T-helper 2 cell treated with Interferon-gamma antibody and Interleukin-4, amounts not matched to agents 5 μg/mL and 100 μg/mL, for 36 hours (primary cell): ENCODE data around the gene PPFIA2.

Experiments
- DNase-seq: peaks from one replicate; pipeline ENCODE4 v3.0.0; 2021; ENCODE audit warnings: low spot score
- H3K27ac Mint-ChIP-seq: one replicate; pipeline ENCODE4 v1.8.0; 2021; ENCODE audit warnings: mild to moderate bottlenecking, mixed read lengths
- H3K27me3 Mint-ChIP-seq: one replicate; pipeline ENCODE4 v1.8.0; 2021; ENCODE audit warnings: low read depth, mixed read lengths
- H3K36me3 Mint-ChIP-seq: one replicate; pipeline ENCODE4 v1.8.0; 2021; ENCODE audit warnings: low read depth, mixed read lengths
- H3K4me1 Mint-ChIP-seq: one replicate; pipeline ENCODE4 v1.8.0; 2021; ENCODE audit warnings: low read depth, mixed read lengths
- H3K4me3 Mint-ChIP-seq: one replicate; pipeline ENCODE4 v1.8.0; 2022; ENCODE audit warnings: mild to moderate bottlenecking, moderate library complexity, mixed read lengths
- H3K9me3 Mint-ChIP-seq: one replicate; pipeline ENCODE4 v1.8.0; 2021; ENCODE audit warnings: mixed read lengths

PPFIA2 gene

DNA sequence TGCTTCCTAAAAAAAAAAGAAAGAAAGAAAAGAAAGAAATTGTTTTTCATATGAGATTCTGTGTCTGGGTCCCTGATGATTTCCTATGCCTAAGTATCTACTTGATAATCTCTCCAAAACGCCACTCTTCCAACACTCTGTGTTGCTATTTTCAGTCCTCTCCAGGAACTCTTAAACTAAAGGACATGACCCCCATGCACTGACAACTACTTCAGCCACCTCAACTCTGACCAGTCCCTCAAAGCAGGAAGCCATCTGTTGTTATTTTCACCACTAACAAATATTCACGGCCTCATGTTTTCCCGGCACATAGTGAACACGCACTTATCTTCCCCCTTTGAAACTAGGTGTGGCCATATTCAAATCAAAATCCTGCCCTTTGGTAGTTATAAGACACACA is 259.3 kb downstream of the PPFIA2 start:
- H3K36me3 Mint-ChIP-seq: no peaks in the 10 kb centered on the region
- H3K27ac Mint-ChIP-seq: no peak overlapping the region
- H3K9me3 Mint-ChIP-seq: no peaks in the 10 kb centered on the region
- no peak for DNase-seq
- no peak overlapping the region for H3K4me3 Mint-ChIP-seq
- H3K27me3 Mint-ChIP-seq: no peaks in the 10 kb centered on the region
- no peaks in the 10 kb centered on the region for H3K4me1 Mint-ChIP-seq

DNA sequence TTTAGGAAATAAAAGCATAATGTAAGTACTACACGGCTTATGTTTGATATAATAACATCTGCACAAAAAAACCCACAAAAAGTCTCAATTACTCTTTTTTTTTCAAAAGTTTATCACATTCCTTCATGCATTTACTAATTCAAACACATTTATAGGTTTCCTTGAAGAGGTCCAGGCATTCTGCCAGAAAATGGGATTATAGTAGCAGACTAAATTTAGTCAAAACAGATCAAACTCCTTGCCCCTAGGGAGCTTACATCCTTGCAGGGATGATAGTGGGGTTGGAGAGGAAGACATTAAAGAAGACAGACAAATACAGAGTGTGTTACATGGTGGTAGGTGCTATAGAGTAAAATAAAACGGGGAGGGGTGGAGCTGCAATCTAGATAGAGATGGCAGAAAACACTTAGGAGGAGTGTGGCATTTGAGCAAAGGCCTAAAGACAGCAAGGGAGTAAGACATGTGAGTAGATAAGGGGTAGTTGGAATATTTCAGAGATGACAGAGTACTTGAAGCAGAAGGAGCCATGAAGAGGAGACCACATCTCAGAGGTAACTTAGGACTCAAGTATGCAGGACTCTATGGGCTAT is 266.9 kb downstream of the PPFIA2 start:
- Mint-ChIP-seq H3K27me3 (no peaks in the 10 kb centered on the region), H3K4me3 (no peak overlapping the region), H3K27ac (no peak overlapping the region), H3K9me3 (no peaks in the 10 kb centered on the region), H3K4me1 (no peaks in the 10 kb centered on the region), H3K36me3 (no peaks in the 10 kb centered on the region)
- no peak for DNase-seq

DNA sequence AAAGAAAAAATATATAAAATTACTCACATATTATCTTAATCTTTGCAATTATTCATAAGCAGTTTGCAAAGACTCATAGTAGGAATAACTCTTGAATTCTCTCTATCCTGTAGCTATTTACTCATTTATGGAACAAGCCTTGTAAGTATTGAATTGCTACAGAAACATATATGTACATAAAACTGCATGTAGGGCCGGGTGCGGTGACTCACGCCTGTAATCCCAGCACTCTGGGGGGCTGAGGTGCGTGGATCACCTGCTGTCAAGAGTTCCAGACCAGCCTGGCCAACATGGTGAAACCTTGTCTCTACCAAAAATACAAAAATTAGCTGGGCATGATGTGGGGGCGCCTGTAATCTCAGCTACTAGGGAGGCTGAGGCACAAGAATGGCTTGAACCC is 286.2 kb downstream of the PPFIA2 start:
- H3K36me3 Mint-ChIP-seq: no peaks in the 10 kb centered on the region
- no peaks in the 10 kb centered on the region for H3K9me3 Mint-ChIP-seq
- H3K27ac Mint-ChIP-seq: no peak overlapping the region
- no peaks in the 10 kb centered on the region for H3K27me3 Mint-ChIP-seq
- H3K4me3 Mint-ChIP-seq: no peak overlapping the region
- DNase-seq: no peak
- H3K4me1 Mint-ChIP-seq: no peaks in the 10 kb centered on the region

DNA sequence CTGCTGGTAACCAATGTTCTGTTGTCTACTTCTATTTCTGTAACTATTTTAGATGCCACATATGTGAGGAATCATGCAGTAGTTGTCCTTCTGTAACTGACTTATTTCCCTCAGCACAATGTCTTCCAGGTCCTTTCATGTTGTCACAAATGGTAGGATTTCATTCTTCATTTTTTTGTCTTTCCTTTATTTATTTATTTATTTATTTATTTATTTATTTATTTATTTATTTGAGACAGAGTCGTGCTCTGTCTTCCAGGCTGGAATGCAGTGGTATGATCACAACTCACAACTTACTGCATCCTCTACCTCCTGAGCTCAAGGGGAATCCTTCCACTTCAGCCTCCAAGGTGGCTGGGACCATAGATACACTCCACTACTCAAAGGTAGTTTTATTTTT is 288.2 kb downstream of the PPFIA2 start:
- Mint-ChIP-seq H3K4me1 (no peaks in the 10 kb centered on the region), H3K36me3 (no peaks in the 10 kb centered on the region), H3K27ac (no peak overlapping the region), H3K4me3 (no peak overlapping the region), H3K9me3 (no peaks in the 10 kb centered on the region), H3K27me3 (no peaks in the 10 kb centered on the region)
- no peak for DNase-seq

DNA sequence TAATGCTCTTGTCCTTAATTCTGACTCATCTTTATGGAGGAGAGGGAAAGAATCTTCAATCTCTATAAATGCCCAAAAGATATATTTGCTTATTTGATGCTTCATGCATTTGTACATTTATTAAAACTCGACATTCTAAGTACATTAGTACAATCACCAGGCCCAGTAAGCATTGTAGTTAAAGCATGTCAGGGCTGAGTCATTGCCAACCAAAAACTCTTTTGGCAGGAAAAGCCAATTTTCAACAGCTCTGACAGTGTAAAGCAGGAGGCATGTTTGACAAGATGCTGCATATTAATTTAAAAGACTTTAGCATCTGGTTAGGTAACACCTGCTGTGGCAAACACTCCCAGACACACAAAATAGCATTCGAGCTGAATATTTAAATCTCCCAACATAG is 290.9 kb downstream of the PPFIA2 start:
- no peak for DNase-seq
- no peaks in the 10 kb centered on the region for H3K27me3 Mint-ChIP-seq
- H3K9me3 Mint-ChIP-seq: no peaks in the 10 kb centered on the region
- H3K4me3 Mint-ChIP-seq: no peak overlapping the region
- H3K36me3 Mint-ChIP-seq: no peaks in the 10 kb centered on the region
- no peak overlapping the region for H3K27ac Mint-ChIP-seq
- H3K4me1 Mint-ChIP-seq: no peaks in the 10 kb centered on the region

DNA sequence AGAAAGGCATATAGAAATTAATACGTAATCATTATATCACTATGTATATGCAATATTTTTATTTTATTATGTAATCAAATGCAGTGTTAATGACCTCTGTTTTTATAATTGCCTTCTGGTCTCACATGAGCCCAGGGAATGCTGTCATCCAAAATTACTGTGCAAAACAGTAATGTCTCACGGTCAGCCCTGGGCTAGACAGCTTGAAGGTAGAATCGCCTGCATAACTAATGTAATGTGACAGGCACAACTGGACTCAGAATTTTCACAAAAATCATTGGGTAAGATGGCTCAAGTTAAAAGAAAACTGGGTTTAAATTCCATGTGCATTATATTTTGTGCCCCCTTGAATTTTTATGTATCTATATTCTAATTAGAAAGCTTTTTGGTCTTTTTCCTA is 293.3 kb downstream of the PPFIA2 start:
- Mint-ChIP-seq H3K4me1 (no peaks in the 10 kb centered on the region), H3K27ac (no peak overlapping the region), H3K36me3 (no peaks in the 10 kb centered on the region), H3K27me3 (no peaks in the 10 kb centered on the region), H3K4me3 (no peak overlapping the region), H3K9me3 (no peaks in the 10 kb centered on the region)
- no peak for DNase-seq

DNA sequence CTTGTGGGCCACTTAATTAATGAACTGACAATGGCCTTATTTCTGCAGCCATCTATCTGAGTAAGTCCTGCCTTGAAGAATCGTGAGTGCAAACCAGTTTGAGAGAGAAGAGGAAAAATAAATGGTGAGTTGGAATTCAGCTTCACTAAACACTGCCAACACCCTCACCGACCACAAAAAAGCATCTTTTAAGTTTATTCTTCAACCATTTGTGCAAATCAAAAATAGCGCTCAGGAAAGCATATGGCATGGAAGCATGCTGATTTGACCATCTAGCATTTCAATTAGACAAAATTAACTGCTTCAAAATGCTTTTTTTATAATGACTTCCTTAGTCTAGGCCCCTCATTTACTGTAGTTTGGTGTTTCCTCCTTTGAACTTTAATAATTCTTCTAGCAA is 294.0 kb downstream of the PPFIA2 start:
- DNase-seq: no peak
- no peak overlapping the region for H3K27ac Mint-ChIP-seq
- no peaks in the 10 kb centered on the region for H3K9me3 Mint-ChIP-seq
- H3K4me1 Mint-ChIP-seq: no peaks in the 10 kb centered on the region
- no peaks in the 10 kb centered on the region for H3K36me3 Mint-ChIP-seq
- H3K27me3 Mint-ChIP-seq: no peaks in the 10 kb centered on the region
- H3K4me3 Mint-ChIP-seq: no peak overlapping the region

DNA sequence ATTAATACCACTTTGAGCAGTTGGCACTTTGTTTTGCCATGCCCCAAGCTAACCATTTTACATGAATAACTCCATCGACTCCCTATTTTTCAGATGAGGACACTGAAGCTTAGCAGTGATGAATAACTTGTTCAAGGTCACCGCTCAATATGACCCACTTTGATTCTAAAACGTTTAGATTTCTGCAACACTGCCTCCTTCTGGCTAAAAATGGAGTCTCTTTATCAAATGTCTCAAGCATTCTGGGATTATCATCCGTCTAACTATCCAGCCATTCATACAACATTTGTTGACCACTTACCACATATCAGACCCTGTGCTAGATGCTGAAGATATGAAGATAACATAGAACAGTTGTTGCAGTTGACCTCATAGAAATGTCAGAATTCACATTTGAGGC is 298.0 kb downstream of the PPFIA2 start:
- Mint-ChIP-seq H3K9me3 (no peaks in the 10 kb centered on the region), H3K27me3 (no peaks in the 10 kb centered on the region), H3K4me1 (no peaks in the 10 kb centered on the region), H3K36me3 (no peaks in the 10 kb centered on the region), H3K27ac (no peak overlapping the region), H3K4me3 (no peak overlapping the region)
- DNase-seq: no peak

DNA sequence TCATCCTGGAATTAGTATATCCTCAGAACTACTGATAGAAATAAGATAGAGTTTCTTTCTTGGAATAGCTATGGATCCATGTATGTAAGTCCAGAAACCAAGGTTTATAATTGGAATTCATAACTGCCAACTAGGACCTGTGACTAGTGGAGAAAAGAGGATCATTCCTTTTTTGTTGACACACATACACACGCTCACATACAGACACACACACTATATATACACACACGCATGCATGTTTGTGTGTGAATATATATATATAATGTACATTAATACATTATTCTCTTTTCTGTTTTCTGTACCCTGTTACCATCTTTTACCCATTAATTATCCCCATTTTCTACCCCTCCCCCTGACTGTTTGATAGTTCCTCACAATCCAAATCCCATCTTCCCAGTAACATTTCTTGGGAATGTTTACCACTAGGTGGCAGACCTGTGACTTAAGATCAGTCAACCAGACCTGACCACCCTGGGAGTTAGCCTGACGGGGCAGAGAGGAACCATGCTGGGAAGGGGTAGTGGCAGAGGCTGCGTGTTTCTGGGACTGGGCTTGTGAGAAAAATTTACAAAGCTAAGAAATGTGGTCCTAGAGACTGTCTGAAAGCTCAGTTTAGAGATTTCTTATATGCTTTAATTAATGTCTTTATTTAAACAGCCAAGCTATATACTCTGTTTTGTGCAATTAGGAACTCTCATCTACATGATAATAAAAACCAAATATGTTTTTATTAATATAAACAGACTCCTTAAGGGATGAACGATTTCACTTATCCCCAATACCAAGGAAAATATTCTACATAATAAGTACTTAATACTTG is 308.0 kb downstream of the PPFIA2 start:
- Mint-ChIP-seq H3K27me3 (no peaks in the 10 kb centered on the region), H3K27ac (no peak overlapping the region), H3K9me3 (no peaks in the 10 kb centered on the region), H3K36me3 (no peaks in the 10 kb centered on the region), H3K4me1 (no peaks in the 10 kb centered on the region), H3K4me3 (no peak overlapping the region)
- no peak for DNase-seq

DNA sequence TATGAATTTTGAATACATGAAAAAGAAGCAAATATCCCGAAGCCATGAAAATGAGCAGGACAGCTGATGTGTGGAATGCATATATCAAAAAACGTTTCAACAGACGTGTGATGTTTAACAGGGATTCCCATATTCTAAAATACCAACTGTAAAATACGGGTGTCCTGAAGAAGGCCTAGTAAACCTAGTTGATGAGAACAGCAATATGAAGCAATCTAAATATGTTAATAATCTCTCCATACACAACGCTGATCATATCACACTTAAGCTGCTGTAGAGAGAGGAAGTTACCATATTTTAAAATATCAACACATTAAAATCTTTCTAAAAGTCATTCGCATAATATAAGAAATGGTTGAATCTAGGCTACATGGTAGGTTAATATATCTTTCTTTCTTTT is 317.5 kb downstream of the PPFIA2 start:
- no peaks in the 10 kb centered on the region for H3K9me3 Mint-ChIP-seq
- no peak for DNase-seq
- H3K36me3 Mint-ChIP-seq: no peaks in the 10 kb centered on the region
- H3K27me3 Mint-ChIP-seq: no peaks in the 10 kb centered on the region
- H3K4me3 Mint-ChIP-seq: no peak overlapping the region
- H3K27ac Mint-ChIP-seq: no peak overlapping the region
- H3K4me1 Mint-ChIP-seq: no peaks in the 10 kb centered on the region

DNA sequence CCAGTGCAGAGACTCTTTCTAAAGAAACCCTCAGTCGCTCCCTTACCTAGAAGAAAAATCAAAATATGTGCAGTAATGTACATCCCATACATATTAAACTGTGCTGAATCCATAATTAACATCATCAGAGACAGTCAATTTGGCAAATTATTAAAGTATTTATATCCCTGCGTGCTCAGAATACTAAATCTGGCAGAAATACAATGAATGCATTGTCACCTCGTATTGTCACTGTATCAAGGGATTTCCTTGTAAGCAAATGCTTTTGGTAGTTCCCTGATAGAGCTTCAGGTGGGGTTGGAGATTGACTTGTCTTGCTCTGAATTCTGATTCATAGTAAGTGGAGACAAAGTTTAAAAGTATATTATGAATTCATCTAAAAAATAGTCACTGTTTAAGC is 319.1 kb downstream of the PPFIA2 start:
- H3K36me3 Mint-ChIP-seq: no peaks in the 10 kb centered on the region
- H3K27me3 Mint-ChIP-seq: no peaks in the 10 kb centered on the region
- no peaks in the 10 kb centered on the region for H3K4me1 Mint-ChIP-seq
- no peak overlapping the region for H3K4me3 Mint-ChIP-seq
- H3K27ac Mint-ChIP-seq: no peak overlapping the region
- no peaks in the 10 kb centered on the region for H3K9me3 Mint-ChIP-seq
- DNase-seq: no peak

DNA sequence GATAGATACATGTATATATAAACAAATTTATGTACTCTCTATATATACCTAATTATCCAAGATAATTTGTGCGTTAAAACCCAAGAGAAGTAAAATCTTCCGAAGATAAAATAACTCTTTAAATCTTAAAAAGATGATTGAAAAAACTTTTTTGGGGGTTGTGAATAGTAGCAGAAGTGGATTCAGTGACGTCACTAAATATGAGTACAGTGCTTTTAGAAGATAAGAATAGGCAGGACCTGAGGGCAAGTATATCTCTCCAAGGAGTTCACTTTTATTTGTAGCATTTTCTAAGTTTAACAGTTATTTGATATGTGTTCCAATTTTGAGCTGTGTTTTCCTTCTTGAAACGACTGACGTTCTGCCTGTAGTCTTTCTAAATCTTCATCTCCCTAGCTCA is 319.8 kb downstream of the PPFIA2 start:
- Mint-ChIP-seq H3K27ac (no peak overlapping the region), H3K4me3 (no peak overlapping the region), H3K9me3 (no peaks in the 10 kb centered on the region), H3K27me3 (no peaks in the 10 kb centered on the region), H3K4me1 (no peaks in the 10 kb centered on the region), H3K36me3 (no peaks in the 10 kb centered on the region)
- DNase-seq: no peak

DNA sequence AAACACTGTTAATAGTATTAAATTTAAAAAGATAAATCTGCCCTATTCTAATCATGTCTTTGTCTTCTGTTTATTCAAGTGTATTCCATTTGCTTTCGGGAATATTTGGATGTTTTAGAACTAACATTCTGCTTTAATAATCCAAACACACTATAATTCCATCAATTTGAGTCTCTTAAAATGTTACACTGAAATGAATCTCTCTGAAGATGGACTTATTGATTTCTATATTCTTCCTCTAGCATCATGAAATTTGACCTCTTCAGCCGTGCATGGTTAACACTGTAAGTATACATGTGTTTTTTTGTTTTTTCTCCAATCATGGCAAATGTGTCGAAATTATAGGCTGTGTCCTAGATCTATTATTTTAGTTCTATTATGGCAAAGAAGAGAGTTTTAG is 342.1 kb downstream of the PPFIA2 start:
- DNase-seq: no peak
- Mint-ChIP-seq H3K27me3 (no peaks in the 10 kb centered on the region), H3K9me3 (peaks cover 7% of the 10 kb centered on the region), H3K27ac (no peak overlapping the region), H3K4me3 (no peak overlapping the region), H3K36me3 (no peaks in the 10 kb centered on the region), H3K4me1 (no peaks in the 10 kb centered on the region)

DNA sequence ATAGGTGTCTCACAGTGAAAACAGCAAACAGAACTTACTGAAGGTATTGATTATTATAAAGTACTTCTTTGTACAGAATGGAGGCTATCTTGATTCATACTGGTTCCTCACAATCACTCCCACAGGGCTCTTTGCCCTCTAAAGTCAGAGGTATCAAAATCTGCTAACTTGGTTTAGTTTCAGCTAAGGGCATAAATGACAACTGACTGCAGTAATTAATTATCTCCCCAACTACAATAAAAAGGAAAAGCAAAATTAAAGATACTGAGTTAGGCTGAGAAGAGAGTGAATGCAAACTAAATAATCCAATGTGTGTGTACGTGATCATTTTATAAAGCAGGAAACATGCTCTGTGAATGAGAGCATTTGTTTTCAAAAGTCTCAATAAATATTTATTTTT is 342.6 kb downstream of the PPFIA2 start:
- Mint-ChIP-seq H3K36me3 (no peaks in the 10 kb centered on the region), H3K27ac (no peak overlapping the region), H3K9me3 (peaks cover 7% of the 10 kb centered on the region), H3K27me3 (no peaks in the 10 kb centered on the region), H3K4me3 (no peak overlapping the region), H3K4me1 (no peaks in the 10 kb centered on the region)
- no peak for DNase-seq

DNA sequence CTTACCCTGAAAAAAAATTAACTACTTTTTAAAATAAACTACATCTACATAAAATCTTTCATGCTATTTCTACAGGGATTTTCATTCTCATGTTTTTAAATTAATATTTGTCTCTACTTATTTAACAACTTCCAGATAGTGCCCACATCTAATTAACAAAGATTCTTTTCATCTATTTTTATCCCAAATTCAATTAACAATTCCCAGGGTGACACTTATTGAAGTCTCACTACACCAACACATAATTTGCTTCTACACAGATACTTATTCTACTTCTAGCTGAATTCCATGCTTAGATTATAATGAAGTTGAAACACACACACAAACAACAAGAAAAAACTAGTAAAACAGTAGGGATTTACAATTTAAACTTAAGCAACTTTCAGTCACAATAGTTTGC is 344.7 kb downstream of the PPFIA2 start:
- H3K9me3 Mint-ChIP-seq: no peaks in the 10 kb centered on the region
- H3K27me3 Mint-ChIP-seq: no peaks in the 10 kb centered on the region
- DNase-seq: no peak
- no peak overlapping the region for H3K4me3 Mint-ChIP-seq
- no peaks in the 10 kb centered on the region for H3K36me3 Mint-ChIP-seq
- H3K27ac Mint-ChIP-seq: no peak overlapping the region
- H3K4me1 Mint-ChIP-seq: no peaks in the 10 kb centered on the region
